Measurements from ENCODE around the gene FUNDC2. TPM values are rescaled to one million over a fixed set of nuclear protein-coding genes. Genes with fewer than 3 reads are reported as not detected.

Gene FUNDC2
- total RNA-seq, 2 donors from 2014 or later = 68.3 to 71.4 TPM

DNA sequence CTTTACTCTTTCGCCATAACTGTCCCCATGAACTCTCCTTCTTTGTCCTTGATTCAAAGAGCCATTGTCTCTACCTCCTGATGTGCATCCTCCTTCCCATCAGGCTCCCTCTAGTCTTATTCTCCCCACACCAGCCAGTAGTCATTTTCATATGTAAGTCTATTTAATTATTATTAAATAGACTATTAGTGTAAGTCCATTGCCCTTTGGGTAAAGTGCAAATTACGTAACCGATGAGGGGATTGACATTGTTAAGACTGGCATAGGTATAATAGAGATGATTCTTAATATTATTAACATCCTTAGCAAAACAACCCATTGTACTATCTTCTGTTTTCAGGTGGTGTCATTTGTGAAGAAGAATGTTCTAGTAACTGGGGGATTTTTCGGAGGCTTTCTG lies 27.6 kb downstream of the FUNDC2 start:
- no peaks in the 10 kb centered on the region for H3K27me3 Mint-ChIP-seq (ENCODE audit: insufficient read depth)
- 93% methylated on average over 1 of the region's 4 CpGs; no CpG with 5 or more reads in 1 of the 2 experiments for WGBS, 2 experiments (ENCODE audit: insufficient coverage in 1 of 2, insufficient read length in 1 of 2)
- H3K4me3 Mint-ChIP-seq = no peak overlapping the region
- peaks cover 1% of the 10 kb centered on the region for H3K4me1 Mint-ChIP-seq
- peaks cover 49% of the 10 kb centered on the region for H3K9me3 Mint-ChIP-seq
- peaks cover 9% of the 10 kb centered on the region for H3K36me3 Mint-ChIP-seq (ENCODE audit: low read depth)
- no peaks in the 10 kb centered on the region for H3K27me3 ChIP-seq (ENCODE audit: control insufficient read depth, insufficient read depth, low read length, poor library complexity, severe bottlenecking)
- TF ChIP-seq, protein P1, sequence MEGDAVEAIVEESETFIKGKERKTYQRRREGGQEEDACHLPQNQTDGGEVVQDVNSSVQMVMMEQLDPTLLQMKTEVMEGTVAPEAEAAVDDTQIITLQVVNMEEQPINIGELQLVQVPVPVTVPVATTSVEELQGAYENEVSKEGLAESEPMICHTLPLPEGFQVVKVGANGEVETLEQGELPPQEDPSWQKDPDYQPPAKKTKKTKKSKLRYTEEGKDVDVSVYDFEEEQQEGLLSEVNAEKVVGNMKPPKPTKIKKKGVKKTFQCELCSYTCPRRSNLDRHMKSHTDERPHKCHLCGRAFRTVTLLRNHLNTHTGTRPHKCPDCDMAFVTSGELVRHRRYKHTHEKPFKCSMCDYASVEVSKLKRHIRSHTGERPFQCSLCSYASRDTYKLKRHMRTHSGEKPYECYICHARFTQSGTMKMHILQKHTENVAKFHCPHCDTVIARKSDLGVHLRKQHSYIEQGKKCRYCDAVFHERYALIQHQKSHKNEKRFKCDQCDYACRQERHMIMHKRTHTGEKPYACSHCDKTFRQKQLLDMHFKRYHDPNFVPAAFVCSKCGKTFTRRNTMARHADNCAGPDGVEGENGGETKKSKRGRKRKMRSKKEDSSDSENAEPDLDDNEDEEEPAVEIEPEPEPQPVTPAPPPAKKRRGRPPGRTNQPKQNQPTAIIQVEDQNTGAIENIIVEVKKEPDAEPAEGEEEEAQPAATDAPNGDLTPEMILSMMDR (conservative IDR thresholded peaks at IDR 0.05) = no peak
- H3K9ac ChIP-seq (ENCODE audit: extremely low read depth, low read length, poor library complexity, severe bottlenecking) = no peak overlapping the region
- H3K27ac Mint-ChIP-seq = no peak overlapping the region
- H3K4me1 ChIP-seq (ENCODE audit: control insufficient read depth, insufficient read depth, low read length) = no peaks in the 10 kb centered on the region
- no peak overlapping the region for H3K27ac ChIP-seq (ENCODE audit: low read depth, low read length)
- H3K4me3 ChIP-seq (ENCODE audit: low read length) = no peak overlapping the region
- H3K9me3 ChIP-seq (ENCODE audit: control insufficient read depth, low read length) = no peaks in the 10 kb centered on the region
- DNase-seq = no peak
- H3K36me3 ChIP-seq (ENCODE audit: control insufficient read depth, insufficient read depth, low read length) = peaks cover 5% of the 10 kb centered on the region

DNA sequence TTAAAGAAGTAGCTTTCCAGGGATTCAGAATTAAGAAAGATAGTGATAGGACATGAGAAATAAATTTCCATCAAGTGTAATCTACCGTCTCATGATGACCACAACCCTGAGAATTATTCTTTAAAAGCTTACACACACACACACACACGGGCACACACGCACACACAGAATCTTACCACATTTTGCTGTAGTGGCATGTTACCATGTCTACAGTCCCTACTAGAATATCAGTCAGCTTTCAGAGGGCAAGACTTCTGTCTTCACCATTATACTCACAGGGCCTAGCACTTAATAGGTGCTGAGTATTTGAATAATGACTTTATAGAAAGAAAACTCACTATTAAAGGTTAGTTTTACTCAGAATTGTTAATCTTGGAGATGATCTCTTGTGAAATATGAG lies 28.9 kb downstream of the FUNDC2 start:
- Histone ChIP-seq H3K4me1 (ENCODE audit: control insufficient read depth, insufficient read depth, low read length) (no peaks in the 10 kb centered on the region), H3K9me3 (ENCODE audit: control insufficient read depth, low read length) (no peaks in the 10 kb centered on the region), H3K9ac (ENCODE audit: extremely low read depth, low read length, poor library complexity, severe bottlenecking) (no peak overlapping the region), H3K27ac (ENCODE audit: low read depth, low read length) (no peak overlapping the region), H3K36me3 (ENCODE audit: control insufficient read depth, insufficient read depth, low read length) (peaks cover 5% of the 10 kb centered on the region), H3K4me3 (ENCODE audit: low read length) (no peak overlapping the region), H3K27me3 (ENCODE audit: control insufficient read depth, insufficient read depth, low read length, poor library complexity, severe bottlenecking) (no peaks in the 10 kb centered on the region)
- 93% methylated on average over 3 of the region's 3 CpGs; no CpG with 5 or more reads in 1 of the 2 experiments for WGBS, 2 experiments (ENCODE audit: insufficient coverage in 1 of 2, insufficient read length in 1 of 2)
- Mint-ChIP-seq H3K27ac (no peak overlapping the region), H3K27me3 (ENCODE audit: insufficient read depth) (no peaks in the 10 kb centered on the region), H3K4me1 (no peaks in the 10 kb centered on the region), H3K4me3 (no peak overlapping the region), H3K36me3 (ENCODE audit: low read depth) (peaks cover 9% of the 10 kb centered on the region), H3K9me3 (peaks cover 54% of the 10 kb centered on the region)
- TF ChIP-seq, protein P1 (conservative IDR thresholded peaks at IDR 0.05) = no peak
- DNase-seq = no peak

DNA sequence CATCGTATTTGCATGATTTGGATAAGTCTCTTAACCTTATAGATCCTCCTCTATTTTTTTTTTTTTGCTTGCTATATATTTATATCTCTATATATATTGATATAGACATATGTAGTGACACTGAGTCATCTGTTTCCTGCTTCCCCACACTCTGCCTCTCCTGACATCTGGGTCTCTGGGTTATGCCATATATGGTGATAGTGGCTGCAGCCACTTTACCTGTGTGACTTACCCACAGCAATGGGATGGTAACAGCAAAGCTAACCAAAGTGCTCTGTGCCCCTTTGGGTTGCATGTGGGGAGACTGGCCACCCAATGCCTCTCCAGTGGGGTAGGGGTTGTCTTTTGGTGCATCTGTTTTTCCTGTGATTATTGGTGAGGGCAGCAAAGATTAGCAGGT lies 29.8 kb downstream of the FUNDC2 start:
- Mint-ChIP-seq H3K27ac (no peak overlapping the region), H3K4me1 (no peaks in the 10 kb centered on the region), H3K27me3 (ENCODE audit: insufficient read depth) (no peaks in the 10 kb centered on the region), H3K9me3 (peaks cover 48% of the 10 kb centered on the region), H3K36me3 (ENCODE audit: low read depth) (peaks cover 8% of the 10 kb centered on the region), H3K4me3 (no peak overlapping the region)
- H3K27ac ChIP-seq (ENCODE audit: low read depth, low read length) = no peak overlapping the region
- H3K36me3 ChIP-seq (ENCODE audit: control insufficient read depth, insufficient read depth, low read length) = peaks cover 5% of the 10 kb centered on the region
- no CpG with 5 or more reads among the region's 1 CpG for WGBS, 2 experiments (ENCODE audit: insufficient coverage in 1 of 2, insufficient read length in 1 of 2)
- no peak for DNase-seq
- H3K9me3 ChIP-seq (ENCODE audit: control insufficient read depth, low read length) = no peaks in the 10 kb centered on the region
- no peak overlapping the region for H3K4me3 ChIP-seq (ENCODE audit: low read length)
- no peaks in the 10 kb centered on the region for H3K27me3 ChIP-seq (ENCODE audit: control insufficient read depth, insufficient read depth, low read length, poor library complexity, severe bottlenecking)
- no peak overlapping the region for H3K9ac ChIP-seq (ENCODE audit: extremely low read depth, low read length, poor library complexity, severe bottlenecking)
- no peaks in the 10 kb centered on the region for H3K4me1 ChIP-seq (ENCODE audit: control insufficient read depth, insufficient read depth, low read length)
- TF ChIP-seq, protein P1 (conservative IDR thresholded peaks at IDR 0.05) = no peak
